ENCODE data around the gene CLEC4M. TPM values are rescaled to one million over a fixed set of nuclear protein-coding genes. Genes with fewer than 3 reads are reported as not detected.

Gene CLEC4M
- total RNA-seq, 1 donor from 2014 or later: 5.8 TPM

DNA sequence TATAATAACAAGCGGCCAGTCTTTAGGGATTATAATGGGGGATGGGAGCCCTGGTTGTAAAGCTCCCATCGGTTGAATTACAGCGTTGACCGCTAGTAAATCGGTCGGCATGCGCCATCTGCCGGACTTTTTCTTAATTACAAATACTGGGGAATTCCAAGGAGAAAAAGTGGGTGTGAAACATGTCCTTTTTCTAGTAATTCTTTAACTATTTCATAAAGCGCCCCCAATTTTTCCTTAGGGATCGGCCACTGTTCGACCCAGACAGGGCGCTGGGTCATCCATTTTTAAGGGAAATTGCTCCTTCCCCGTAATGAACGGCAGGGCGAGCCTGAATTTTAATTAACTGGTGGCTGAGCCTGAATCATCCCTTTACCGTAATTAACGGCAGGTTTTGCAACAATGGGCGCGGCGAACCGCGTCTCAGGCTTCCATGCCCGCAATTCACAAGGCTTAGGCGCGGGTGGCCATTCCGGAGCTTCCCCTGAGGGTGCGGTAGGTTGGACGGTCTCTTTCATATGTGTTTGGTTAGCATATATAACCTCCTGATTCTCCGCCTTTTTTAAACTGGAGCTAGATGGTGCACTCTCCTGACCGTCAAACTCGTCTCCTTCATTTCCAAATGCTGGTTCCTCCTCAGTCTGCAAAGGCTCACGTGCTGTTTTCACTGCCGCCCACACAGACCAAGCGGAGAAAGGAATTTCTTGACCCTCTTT, 36.8 kb downstream of the CLEC4M start:
- Histone ChIP-seq H3K27ac (peak overlapping the region; percentile 9), H3K36me3 (no peaks in the 10 kb centered on the region), H3K4me3 (peak overlapping the region; percentile 34), H3K27me3 (ENCODE audit: low read depth) (peaks cover 3% of the 10 kb centered on the region), H3K9me3 (no peaks in the 10 kb centered on the region), H3K4me1 (peaks cover 12% of the 10 kb centered on the region)
- DNase-seq (peak; percentile 83), ATAC-seq (peak; percentile 88 to 93)
- intact Hi-C loops (cut with DNase I): no loop called here
- TF ChIP-seq, protein P1, sequence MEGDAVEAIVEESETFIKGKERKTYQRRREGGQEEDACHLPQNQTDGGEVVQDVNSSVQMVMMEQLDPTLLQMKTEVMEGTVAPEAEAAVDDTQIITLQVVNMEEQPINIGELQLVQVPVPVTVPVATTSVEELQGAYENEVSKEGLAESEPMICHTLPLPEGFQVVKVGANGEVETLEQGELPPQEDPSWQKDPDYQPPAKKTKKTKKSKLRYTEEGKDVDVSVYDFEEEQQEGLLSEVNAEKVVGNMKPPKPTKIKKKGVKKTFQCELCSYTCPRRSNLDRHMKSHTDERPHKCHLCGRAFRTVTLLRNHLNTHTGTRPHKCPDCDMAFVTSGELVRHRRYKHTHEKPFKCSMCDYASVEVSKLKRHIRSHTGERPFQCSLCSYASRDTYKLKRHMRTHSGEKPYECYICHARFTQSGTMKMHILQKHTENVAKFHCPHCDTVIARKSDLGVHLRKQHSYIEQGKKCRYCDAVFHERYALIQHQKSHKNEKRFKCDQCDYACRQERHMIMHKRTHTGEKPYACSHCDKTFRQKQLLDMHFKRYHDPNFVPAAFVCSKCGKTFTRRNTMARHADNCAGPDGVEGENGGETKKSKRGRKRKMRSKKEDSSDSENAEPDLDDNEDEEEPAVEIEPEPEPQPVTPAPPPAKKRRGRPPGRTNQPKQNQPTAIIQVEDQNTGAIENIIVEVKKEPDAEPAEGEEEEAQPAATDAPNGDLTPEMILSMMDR (IDR thresholded peaks at IDR 0.05): peak; percentile 55

DNA sequence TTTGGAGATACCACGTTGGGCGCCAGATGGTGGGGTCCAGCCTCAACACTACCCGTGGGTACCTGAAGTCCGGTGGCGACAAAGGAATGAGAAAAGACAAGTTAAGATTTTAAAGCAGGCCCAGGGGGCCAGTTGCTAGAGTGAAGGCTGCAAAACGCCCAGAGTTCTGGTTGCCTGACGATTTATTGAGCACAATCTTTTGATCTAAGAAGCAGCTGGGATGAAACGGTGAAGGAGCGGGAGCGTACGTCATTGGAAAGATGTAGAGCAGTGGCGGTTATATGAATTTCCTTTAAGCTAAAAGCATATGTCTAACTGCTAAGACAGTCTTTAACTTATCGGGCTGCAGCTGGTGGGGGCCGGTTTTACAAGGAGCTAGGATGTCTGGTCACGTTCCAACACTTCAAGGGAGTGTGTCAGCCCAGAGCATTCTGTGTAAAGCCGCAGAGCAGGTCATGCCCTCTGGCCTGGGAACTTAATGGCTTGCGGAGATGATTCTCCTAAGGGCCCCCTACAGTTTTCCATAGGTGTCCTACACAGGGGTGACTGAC, 38.1 kb downstream of the CLEC4M start:
- Histone ChIP-seq H3K27ac (no peak overlapping the region), H3K27me3 (ENCODE audit: low read depth) (peaks cover 3% of the 10 kb centered on the region), H3K36me3 (no peaks in the 10 kb centered on the region), H3K9me3 (no peaks in the 10 kb centered on the region), H3K4me1 (peaks cover 12% of the 10 kb centered on the region), H3K4me3 (no peak overlapping the region)
- DNase-seq: no peak
- ATAC-seq: no peak
- TF ChIP-seq, protein P1 (IDR thresholded peaks at IDR 0.05): no peak
- intact Hi-C loops (cut with DNase I): no loop called here

DNA sequence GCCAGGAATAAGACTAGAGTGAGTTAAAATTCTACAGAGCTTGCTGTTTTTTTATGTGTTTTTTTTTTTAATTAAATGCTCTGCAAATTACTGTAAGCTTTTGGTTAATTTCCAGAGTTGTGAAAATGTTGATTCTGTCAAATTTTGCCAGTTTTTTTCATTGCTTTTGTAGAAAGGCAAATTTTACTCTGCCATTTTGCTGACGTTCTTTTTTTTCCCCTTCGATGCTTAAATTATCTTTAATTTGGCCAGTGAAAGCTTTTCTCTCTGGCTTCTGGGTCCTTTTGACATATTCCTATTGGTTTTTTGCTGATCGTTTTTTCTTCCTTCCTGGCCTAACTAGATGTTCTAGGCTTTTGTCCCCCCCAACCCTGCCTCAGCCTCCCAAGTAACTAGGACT, 43.2 kb downstream of the CLEC4M start:
- no peak overlapping the region for H3K27ac ChIP-seq
- ATAC-seq: no peak
- no peaks in the 10 kb centered on the region for H3K27me3 ChIP-seq (ENCODE audit: low read depth)
- no peak overlapping the region for H3K4me3 ChIP-seq
- H3K4me1 ChIP-seq: no peaks in the 10 kb centered on the region
- H3K9me3 ChIP-seq: peaks cover 6% of the 10 kb centered on the region
- no peak for DNase-seq
- H3K36me3 ChIP-seq: no peaks in the 10 kb centered on the region
- intact Hi-C loops (cut with DNase I): no loop called here
- TF ChIP-seq, protein P1 (IDR thresholded peaks at IDR 0.05): no peak

DNA sequence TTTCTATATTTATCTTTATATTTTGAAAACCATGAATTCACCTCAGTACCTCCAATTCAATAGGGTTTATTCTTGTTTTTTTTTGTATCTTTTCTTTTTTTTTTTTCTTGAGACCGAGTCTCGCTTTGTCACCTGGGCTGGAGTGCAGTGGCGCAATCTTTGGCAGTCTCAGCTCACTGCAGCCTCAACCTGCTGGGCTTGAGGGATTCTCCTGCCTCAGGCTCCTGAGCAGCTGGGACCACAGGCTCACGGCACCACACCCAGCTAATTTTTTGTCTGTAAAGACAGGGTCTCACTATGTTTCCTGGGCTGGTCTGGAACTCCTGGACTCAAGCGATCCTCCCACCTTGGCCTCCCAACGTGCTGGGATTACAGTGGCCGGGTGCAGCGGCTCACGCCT, 43.8 kb downstream of the CLEC4M start:
- TF ChIP-seq, protein P1 (IDR thresholded peaks at IDR 0.05): no peak
- Histone ChIP-seq H3K4me3 (no peak overlapping the region), H3K4me1 (no peaks in the 10 kb centered on the region), H3K27ac (no peak overlapping the region), H3K36me3 (no peaks in the 10 kb centered on the region), H3K27me3 (ENCODE audit: low read depth) (no peaks in the 10 kb centered on the region), H3K9me3 (peaks cover 12% of the 10 kb centered on the region)
- intact Hi-C loops (cut with DNase I): no loop called here
- no peak for DNase-seq
- no peak for ATAC-seq

DNA sequence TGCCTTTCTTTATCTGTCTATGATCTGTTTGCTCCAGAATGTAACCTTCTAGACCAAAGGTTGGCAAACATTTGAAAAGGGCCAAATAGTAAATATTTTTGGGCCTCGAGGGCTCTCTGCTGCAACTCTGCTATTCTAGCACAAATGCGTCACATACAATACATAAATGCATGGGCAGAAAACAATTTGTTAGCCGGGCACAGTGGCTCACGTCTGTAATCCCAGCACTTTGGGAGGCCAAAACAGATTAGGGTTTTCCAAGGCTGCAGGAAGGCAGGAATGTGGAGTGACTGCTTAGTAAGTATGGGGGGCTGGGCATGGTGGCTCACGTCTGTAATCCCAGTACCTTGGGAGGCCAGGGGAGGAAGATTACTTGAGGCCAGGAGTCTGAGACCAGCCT, 45.1 kb downstream of the CLEC4M start:
- H3K36me3 ChIP-seq: no peaks in the 10 kb centered on the region
- TF ChIP-seq, protein P1 (IDR thresholded peaks at IDR 0.05): no peak
- DNase-seq (no peak), ATAC-seq (no peak)
- H3K27ac ChIP-seq: no peak overlapping the region
- intact Hi-C loops (cut with DNase I): no loop called here
- H3K4me1 ChIP-seq: no peaks in the 10 kb centered on the region
- peaks cover 16% of the 10 kb centered on the region for H3K9me3 ChIP-seq
- H3K4me3 ChIP-seq: no peak overlapping the region
- no peaks in the 10 kb centered on the region for H3K27me3 ChIP-seq (ENCODE audit: low read depth)

Data from lower lobe of right lung (tissue), 2 donors.